Mesenchymal stem cell (in vitro differentiated cells and primary cell): Measurements from ENCODE around the gene TDP1.

ENCODE experiments used
- DNase-seq: peaks from one replicate; pipeline ENCODE4 v3.0.0-alpha.2; 2013
- H2AFZ ChIP-seq: one replicate; pipeline ENCODE4 v1.6.1; 2013; ENCODE audit warnings: low read depth, mild to moderate bottlenecking, control low read depth, inconsistent platforms, low read length, moderate library complexity
- H2AK5ac ChIP-seq: 2 replicates; pipeline ENCODE4 v1.6.1; 2013; ENCODE audit warnings: low read length, moderate library complexity, mild to moderate bottlenecking, inconsistent platforms; ENCODE audit not compliant: severe bottlenecking
- H2BK120ac ChIP-seq: one replicate; pipeline ENCODE4 v1.6.1; 2013; ENCODE audit warnings: low read depth, mild to moderate bottlenecking, inconsistent platforms, low read length, moderate library complexity
- H2BK12ac ChIP-seq, 2 experiments: one replicate each; pipeline ENCODE4 v1.6.1; 2013; ENCODE audit warnings: inconsistent platforms in 2 of 2, low read length in 2 of 2, mild to moderate bottlenecking in 2 of 2, moderate library complexity in 2 of 2, control low read depth in 1 of 2
- H2BK15ac ChIP-seq: one replicate; pipeline ENCODE4 v1.6.1; 2013; ENCODE audit warnings: mild to moderate bottlenecking, low read depth, inconsistent platforms; ENCODE audit not compliant: poor library complexity, severe bottlenecking
- H2BK5ac ChIP-seq: 2 replicates; pipeline ENCODE4 v1.6.1; 2013; ENCODE audit warnings: low read depth, mild to moderate bottlenecking, low read length, control low read depth, inconsistent platforms; ENCODE audit not compliant: poor library complexity, severe bottlenecking
- H3K14ac ChIP-seq, 2 experiments: one replicate each; pipeline ENCODE4 v1.6.1; 2013; ENCODE audit warnings: inconsistent platforms in 2 of 2, low read length in 2 of 2, control low read depth in 1 of 2, mild to moderate bottlenecking in 1 of 2, moderate library complexity in 1 of 2
- H3K18ac ChIP-seq, 2 experiments: one replicate each; pipeline ENCODE4 v1.6.1; 2013; ENCODE audit warnings: inconsistent platforms in 2 of 2, low read length in 2 of 2, control low read depth in 1 of 2, low read depth in 1 of 2, mild to moderate bottlenecking in 1 of 2
- H3K23ac ChIP-seq, 2 experiments: one replicate each; pipeline ENCODE4 v1.6.1; 2013; ENCODE audit warnings: inconsistent platforms in 2 of 2, low read length in 2 of 2, mild to moderate bottlenecking in 2 of 2, moderate library complexity in 2 of 2, control low read depth in 1 of 2
- H3K27ac ChIP-seq: 2 replicates; pipeline ENCODE4 v1.5.1; 2013; ENCODE audit warnings: mild to moderate bottlenecking, moderate library complexity, low read length, control low read depth, inconsistent platforms; ENCODE audit not compliant: poor library complexity, severe bottlenecking
- H3K27me3 ChIP-seq, 2 experiments: 2 replicates each; pipeline versions ENCODE4 v1.6.1 to v1.7.0; 2013; ENCODE audit warnings: low read length in 2 of 2, mild to moderate bottlenecking in 2 of 2, moderate library complexity in 2 of 2, control low read depth in 1 of 2, inconsistent platforms in 1 of 2; ENCODE audit not compliant: control insufficient read depth in 1 of 2, insufficient read depth in 1 of 2
- H3K36me3 ChIP-seq, 2 experiments: 2 replicates each; pipeline versions ENCODE4 v1.6.1 to v1.7.0; 2013; ENCODE audit warnings: low read length in 2 of 2, control low read depth in 1 of 2, inconsistent platforms in 1 of 2, low read depth in 1 of 2, mild to moderate bottlenecking in 1 of 2; ENCODE audit not compliant: insufficient read depth in 2 of 2, control insufficient read depth in 1 of 2
- H3K4ac ChIP-seq, 2 experiments: one replicate each; pipeline ENCODE4 v1.6.1; 2013; ENCODE audit warnings: inconsistent platforms in 2 of 2, low read length in 2 of 2, mild to moderate bottlenecking in 2 of 2, moderate library complexity in 2 of 2, control low read depth in 1 of 2, low read depth in 1 of 2
- H3K4me1 ChIP-seq: 2 replicates; pipeline ENCODE4 v1.6.1; 2013; ENCODE audit warnings: low read depth, low read length, control low read depth; ENCODE audit not compliant: control insufficient read depth, insufficient read depth
- H3K4me2 ChIP-seq: 2 replicates; pipeline ENCODE4 v1.6.1; 2013; ENCODE audit warnings: low read length, mild to moderate bottlenecking, inconsistent platforms; ENCODE audit not compliant: poor library complexity, severe bottlenecking
- H3K4me3 ChIP-seq, 2 experiments: 2 replicates each; pipeline versions ENCODE4 v1.5.1 to v1.7.0; 2013; ENCODE audit warnings: low read length in 2 of 2, mild to moderate bottlenecking in 2 of 2, control low read depth in 1 of 2, low read depth in 1 of 2; ENCODE audit not compliant: insufficient read depth in 1 of 2
- H3K79me1 ChIP-seq: replicated peaks from 2 replicates; pipeline ENCODE4 v1.6.1; 2013; ENCODE audit warnings: mild to moderate bottlenecking, control low read depth, low read length, inconsistent platforms; ENCODE audit not compliant: poor library complexity, severe bottlenecking
- H3K9ac ChIP-seq: 2 replicates; pipeline ENCODE4 v1.7.0; 2013; ENCODE audit warnings: mild to moderate bottlenecking, low read length, moderate library complexity
- H3K9me3 ChIP-seq: 2 replicates; pipeline ENCODE4 v1.7.0; 2013; ENCODE audit warnings: mild to moderate bottlenecking, low read length; ENCODE audit not compliant: control insufficient read depth
- H4K8ac ChIP-seq: one replicate; pipeline ENCODE4 v1.6.1; 2013; ENCODE audit warnings: inconsistent platforms, mild to moderate bottlenecking, low read length, moderate library complexity
- H4K91ac ChIP-seq: one replicate; pipeline ENCODE4 v1.6.1; 2013; ENCODE audit warnings: mild to moderate bottlenecking, low read length, inconsistent platforms
- WGBS: methylation state at CpG from one replicate; pipeline ENCODE4 v1.1.7; 2013; ENCODE audit warnings: mixed read lengths; 5-methylcytosine and 5-hydroxymethylcytosine counted together

The TDP1 gene

DNA sequence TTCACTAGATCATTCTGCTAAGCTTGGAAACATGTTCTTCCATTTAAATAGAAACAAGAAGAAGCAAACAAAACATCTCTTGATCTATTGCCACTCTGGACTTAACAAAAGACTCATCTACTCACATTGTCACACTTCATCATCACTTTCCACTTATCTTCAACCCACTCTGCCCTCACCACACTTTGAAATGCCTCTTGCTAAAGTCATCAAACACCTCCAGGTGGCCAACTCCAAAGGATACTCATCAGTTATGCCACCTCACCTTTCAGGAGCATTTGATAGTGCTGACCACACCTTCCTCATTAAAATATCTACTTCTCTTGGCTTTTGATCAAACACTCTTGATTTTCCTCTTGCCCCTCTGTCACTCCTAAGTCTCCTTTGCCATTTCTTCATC, 8.4 kb upstream of the TDP1 start:
- no peak for DNase-seq
- Histone ChIP-seq H3K18ac (no peak overlapping the region), H4K8ac (no peak overlapping the region), H2BK120ac (no peak overlapping the region), H3K4me1 (no peaks in the 10 kb centered on the region), H2BK15ac (no peak overlapping the region), H2BK12ac (no peak overlapping the region), H3K4me3 (no peak overlapping the region), H3K4ac (no peak overlapping the region), H2AFZ (no peak overlapping the region), H3K9ac (no peak overlapping the region), H4K91ac (no peak overlapping the region), H3K79me1 (peaks cover 3% of the 10 kb centered on the region), H2BK5ac (no peak overlapping the region), H3K27me3 (no peaks in the 10 kb centered on the region), H3K4me2 (no peak overlapping the region), H3K9me3 (no peaks in the 10 kb centered on the region), H3K14ac (no peak overlapping the region), H3K36me3 (peaks cover 0 to 28% of the 10 kb centered on the region in 2 experiments), H3K27ac (no peak overlapping the region), H2AK5ac (no peak overlapping the region), H3K23ac (no peak overlapping the region)

- Histone ChIP-seq H4K8ac (no peak overlapping the region), H2BK5ac (no peak overlapping the region), H2BK15ac (no peak overlapping the region), H3K18ac (no peak overlapping the region), H4K91ac (no peak overlapping the region), H3K4ac (no peak overlapping the region), H2AK5ac (no peak overlapping the region), H2AFZ (no peak overlapping the region), H3K4me3 (no peak overlapping the region), H3K27me3 (no peaks in the 10 kb centered on the region), H3K79me1 (peaks cover 10% of the 10 kb centered on the region), H3K36me3 (peaks cover under 1 to 28% of the 10 kb centered on the region in 2 experiments), H3K9me3 (no peaks in the 10 kb centered on the region), H3K4me1 (peaks cover 4% of the 10 kb centered on the region), H3K27ac (no peak overlapping the region), H2BK120ac (no peak overlapping the region), H3K9ac (no peak overlapping the region), H2BK12ac (no peak overlapping the region), H3K14ac (no peak overlapping the region), H3K4me2 (no peak overlapping the region), H3K23ac (no peak overlapping the region)
- 81% methylated on average over 2 of the region's 2 CpGs for WGBS
- DNase-seq, result no peak
Measured at GRCh38 chr14:89952576-89952975, 3.2 kb upstream of the TDP1 start.

- H3K27ac ChIP-seq, result no peak overlapping the region
- peaks cover 19% of the 10 kb centered on the region for H3K79me1 ChIP-seq
- H2AK5ac ChIP-seq, result no peak overlapping the region
- H2BK5ac ChIP-seq, result no peak overlapping the region
- H2BK120ac ChIP-seq, result no peak overlapping the region
- H3K27me3 ChIP-seq, result no peaks in the 10 kb centered on the region
- H3K18ac ChIP-seq, result no peak overlapping the region
- no peak overlapping the region for H4K91ac ChIP-seq
- peak overlapping the region; percentile 32 for H3K4me2 ChIP-seq
- H4K8ac ChIP-seq, result no peak overlapping the region
- no peak overlapping the region for H3K4ac ChIP-seq
- H3K14ac ChIP-seq, result no peak overlapping the region
- H3K4me3 ChIP-seq, result peak overlapping the region in 1 of 2 experiments; percentile 86
- H3K4me1 ChIP-seq, result peaks cover 11% of the 10 kb centered on the region
- peak overlapping the region; percentile 89 for H3K9ac ChIP-seq
- H2BK12ac ChIP-seq, result no peak overlapping the region
- DNase-seq, result no peak
- peaks cover 8 to 34% of the 10 kb centered on the region in 2 experiments for H3K36me3 ChIP-seq
- no peak overlapping the region for H2BK15ac ChIP-seq
- no peaks in the 10 kb centered on the region for H3K9me3 ChIP-seq
- WGBS, result 75% methylated on average over 1 of the region's 1 CpG
- no peak overlapping the region for H2AFZ ChIP-seq
- no peak overlapping the region for H3K23ac ChIP-seq
Measured at GRCh38 chr14:89953602-89954001, 2.1 kb upstream of the TDP1 start.

DNA sequence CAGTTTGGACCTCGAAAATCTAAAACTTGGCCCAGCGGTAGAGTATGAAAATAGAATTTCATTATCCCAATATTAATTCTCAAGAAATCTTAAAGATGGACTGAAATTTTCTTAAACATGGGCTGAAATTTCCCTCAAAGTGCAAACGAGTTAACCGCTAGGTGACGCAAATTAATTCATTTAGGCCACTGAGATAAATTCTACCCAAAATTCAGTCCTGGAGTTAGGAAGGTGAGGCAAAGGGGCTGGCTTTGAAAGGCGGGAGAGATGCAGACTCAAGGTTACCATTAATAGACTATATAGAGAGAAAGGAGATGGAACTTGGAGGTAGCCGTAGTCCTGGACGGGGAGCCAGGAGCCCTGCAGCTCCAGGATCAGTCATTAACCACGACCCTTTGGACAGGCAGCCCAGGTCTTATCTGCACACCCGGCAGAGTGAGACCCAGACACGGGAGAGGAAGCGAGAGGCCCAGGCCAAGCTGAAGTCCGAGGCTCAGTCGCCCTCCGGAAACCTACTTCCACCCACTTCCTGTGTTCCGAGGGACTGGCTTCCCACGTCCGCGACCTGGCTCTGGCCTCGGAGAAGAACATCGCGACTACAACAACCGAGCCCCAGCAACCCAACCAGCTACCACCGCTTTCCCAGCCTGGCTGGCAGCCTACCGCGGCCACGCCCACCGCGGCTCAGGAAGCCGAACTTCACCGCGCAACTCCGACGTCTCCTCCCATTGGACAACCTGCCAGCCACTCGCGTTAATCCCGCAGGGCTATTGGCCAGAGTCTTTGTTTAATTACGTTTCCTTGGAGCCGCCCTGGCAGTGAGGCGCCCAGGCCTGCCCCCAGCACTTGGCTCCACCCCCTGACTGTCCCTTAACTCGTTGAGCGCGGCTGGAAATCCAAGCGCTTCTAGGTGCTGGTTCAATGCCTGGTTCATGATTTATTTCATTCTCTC, 1.4 kb upstream of the TDP1 start, which contains the start of gene EFCAB11:
TSS of gene EFCAB11 (minus strand) at position 661 of the 952 bp plus-strand sequence. CDS start at position 591, 70 bp downstream.
- Histone ChIP-seq H2AFZ (peak within 1 kb of the TSS; percentile 46), H2AK5ac (no peak within 1 kb of the TSS), H2BK15ac (no peak within 1 kb of the TSS), H2BK5ac (peak within 1 kb of the TSS; percentile 47), H3K4me1 (peaks cover 11% of the 10 kb centered on the region), H3K9ac (peak within 1 kb of the TSS; percentile 89), H3K36me3 (peaks cover 8 to 34% of the 10 kb centered on the region in 2 experiments), H3K27me3 (no peaks in the 10 kb centered on the region), H3K4ac (no peak within 1 kb of the TSS), H3K23ac (no peak within 1 kb of the TSS), H3K14ac (no peak within 1 kb of the TSS), H2BK12ac (no peak within 1 kb of the TSS), H3K4me2 (peak within 1 kb of the TSS; percentile 87), H3K4me3 (peak within 1 kb of the TSS; percentile 72 to 86), H4K91ac (no peak within 1 kb of the TSS), H3K79me1 (peaks cover 23% of the 10 kb centered on the region), H3K18ac (peak within 1 kb of the TSS; percentile 54 to 58), H4K8ac (peak within 1 kb of the TSS; percentile 83), H3K27ac (peak within 1 kb of the TSS; percentile 78), H2BK120ac (no peak within 1 kb of the TSS), H3K9me3 (no peaks in the 10 kb centered on the region)
- DNase-seq, result peak; percentile 99
- 1% methylated on average over 40 of the region's 44 CpGs for WGBS
